ENCODE measurements around the gene CFAP206.

GRCh38 chr6:87384449-87384848 lies 23.3 kb upstream of the CFAP206 start:
- TF ChIP-seq CTCF (IDR thresholded peaks at IDR 0.05 in 2 of 3, conservative IDR thresholded peaks at IDR 0.05 in 1 of 3; ENCODE audit: borderline replicate concordance in 1 of 3, insufficient read depth in 1 of 3, low read depth in 2 of 3, low read length in 2 of 3), result no peak
- TF ChIP-seq POLR2AphosphoS5 (IDR thresholded peaks at IDR 0.05; ENCODE audit: low read depth, low read length), result no peak
- TF ChIP-seq ATF3 (IDR thresholded peaks at IDR 0.05), result no peak
- no peak for TF ChIP-seq SRF (IDR thresholded peaks at IDR 0.05; ENCODE audit: low read depth)
- no peak for TF ChIP-seq POLR2A (IDR thresholded peaks at IDR 0.05; ENCODE audit: borderline replicate concordance, extremely low read depth, insufficient read depth, insufficient read length)
- no peak for TF ChIP-seq EZH2phosphoT487 (IDR thresholded peaks at IDR 0.05; ENCODE audit: borderline replicate concordance)

Measured in HCT116 (cell line).